DOHH2 (cell line): ENCODE results near the gene TPPP2.

Experiments used
- H3F3A ChIP-seq: fragments of 200-600 bp; sonication (generic), shearing (Covaris generic); 2 replicates; pipeline ENCODE4 v1.6.0; 2016; ENCODE audit warnings: antibody characterized with exemption, mild to moderate bottlenecking; ENCODE audit not compliant: control insufficient read depth, insufficient read depth
- H3K27ac ChIP-seq: fragments of 200-600 bp; sonication (generic); 2 replicates; pipeline ENCODE4 v1.5.1; 2014; ENCODE audit warnings: low read depth, mild to moderate bottlenecking, low read length, moderate library complexity
- H3K27me3 ChIP-seq: fragments of 200-600 bp; sonication (generic); 2 replicates; pipeline ENCODE4 v1.6.1; 2014; ENCODE audit warnings: mild to moderate bottlenecking, low read length, mixed read lengths; ENCODE audit not compliant: control insufficient read depth
- H3K36me3 ChIP-seq: fragments of 200-600 bp; sonication (generic); 2 replicates; pipeline ENCODE4 v1.6.1; 2014; ENCODE audit warnings: mild to moderate bottlenecking, low read length, moderate library complexity, mixed read lengths; ENCODE audit not compliant: control insufficient read depth
- H3K4me1 ChIP-seq: fragments of 200-600 bp; sonication (generic); 2 replicates; pipeline ENCODE4 v1.6.1; 2014; ENCODE audit warnings: mild to moderate bottlenecking, low read length, mixed read lengths; ENCODE audit not compliant: control insufficient read depth
- H3K4me2 ChIP-seq: fragments of 200-600 bp; sonication (generic); 2 replicates; pipeline ENCODE4 v1.6.0; 2014; ENCODE audit warnings: mild to moderate bottlenecking, low read length, moderate library complexity
- H3K4me3 ChIP-seq: fragments of 200-600 bp; sonication (generic); 2 replicates; pipeline ENCODE4 v1.5.1; 2014; ENCODE audit warnings: mild to moderate bottlenecking, low read length, mixed read lengths
- H3K79me2 ChIP-seq: fragments of 200-600 bp; sonication (generic); 2 replicates; pipeline ENCODE4 v1.6.1; 2014; ENCODE audit warnings: mild to moderate bottlenecking, low read length, mixed read lengths; ENCODE audit not compliant: control insufficient read depth
- H3K9me2 ChIP-seq: fragments of 200-600 bp; sonication (generic); replicated peaks from 2 replicates; pipeline ENCODE4 v1.6.1; 2014; ENCODE audit warnings: mild to moderate bottlenecking, low read length, mixed read lengths; ENCODE audit not compliant: control insufficient read depth
- H3K9me3 ChIP-seq: fragments of 200-600 bp; sonication (generic); 2 replicates; pipeline ENCODE4 v1.6.1; 2014; ENCODE audit warnings: antibody characterized with exemption, low read length, mixed read lengths; ENCODE audit not compliant: control insufficient read depth, insufficient read depth
- H4K20me1 ChIP-seq: fragments of 200-600 bp; sonication (generic); 2 replicates; pipeline ENCODE4 v1.6.0; 2014; ENCODE audit warnings: low read depth, mild to moderate bottlenecking, antibody characterized with exemption, low read length, moderate library complexity; ENCODE audit not compliant: control insufficient read depth, insufficient read depth
- CTCF ChIP-seq: fragments of 200-600 bp; sonication (generic); IDR thresholded peaks from one replicate; pipeline ENCODE4 v1.5.1; 2014; ENCODE audit warnings: antibody characterized with exemption, mild to moderate bottlenecking, low read depth, low read length; ENCODE audit not compliant: poor library complexity, severe bottlenecking
- EZH2phosphoT487 ChIP-seq: fragments of 200-600 bp; sonication (generic); IDR thresholded peaks from 2 replicates; pipeline ENCODE4 v1.6.1; 2017; ENCODE audit warnings: borderline replicate concordance, mild to moderate bottlenecking, antibody characterized with exemption, low read length, moderate library complexity, mixed read lengths

Gene TPPP2

GRCh38 chr14:21058903-21059302, 28.9 kb downstream of the TPPP2 start:
- no peaks in the 10 kb centered on the region for H3K9me2 ChIP-seq
- H3K9me3 ChIP-seq = no peaks in the 10 kb centered on the region
- peaks cover 9% of the 10 kb centered on the region for H3K4me1 ChIP-seq
- H3K27ac ChIP-seq = no peak overlapping the region
- TF ChIP-seq CTCF (no peak), EZH2phosphoT487 (no peak)
- H3K79me2 ChIP-seq = no peaks in the 10 kb centered on the region
- H3K36me3 ChIP-seq = no peaks in the 10 kb centered on the region
- H4K20me1 ChIP-seq = no peaks in the 10 kb centered on the region
- H3K27me3 ChIP-seq = peaks cover 36% of the 10 kb centered on the region
- H3K4me3 ChIP-seq = no peak overlapping the region
- no peak overlapping the region for H3K4me2 ChIP-seq
- H3F3A ChIP-seq = no peaks in the 10 kb centered on the region

GRCh38 chr14:21059842-21060613, 30.0 kb downstream of the TPPP2 start:
- no peaks in the 10 kb centered on the region for H3F3A ChIP-seq
- H3K27ac ChIP-seq = no peak overlapping the region
- H3K36me3 ChIP-seq = no peaks in the 10 kb centered on the region
- no peaks in the 10 kb centered on the region for H3K79me2 ChIP-seq
- no peak overlapping the region for H3K4me2 ChIP-seq
- TF ChIP-seq CTCF = no peak
- TF ChIP-seq EZH2phosphoT487 = no peak
- H3K27me3 ChIP-seq = peaks cover 39% of the 10 kb centered on the region
- no peaks in the 10 kb centered on the region for H4K20me1 ChIP-seq
- H3K4me3 ChIP-seq = no peak overlapping the region
- H3K9me3 ChIP-seq = no peaks in the 10 kb centered on the region
- peaks cover 9% of the 10 kb centered on the region for H3K4me1 ChIP-seq
- H3K9me2 ChIP-seq = no peaks in the 10 kb centered on the region

GRCh38 chr14:21060614-21061346, 30.8 kb downstream of the TPPP2 start:
- TF ChIP-seq CTCF (no peak), EZH2phosphoT487 (no peak)
- Histone ChIP-seq H3K79me2 (no peaks in the 10 kb centered on the region), H4K20me1 (no peaks in the 10 kb centered on the region), H3K4me2 (no peak overlapping the region), H3K9me3 (no peaks in the 10 kb centered on the region), H3F3A (no peaks in the 10 kb centered on the region), H3K9me2 (no peaks in the 10 kb centered on the region), H3K27me3 (peaks cover 47% of the 10 kb centered on the region), H3K27ac (no peak overlapping the region), H3K36me3 (no peaks in the 10 kb centered on the region), H3K4me1 (peaks cover 9% of the 10 kb centered on the region), H3K4me3 (no peak overlapping the region)
